Activated CD4-positive, alpha-beta T cell treated with anti-CD3 and anti-CD28 coated beads, Interleukin-2, amount 50 U/mL, for 48 hours (primary cell): Measurements from ENCODE around the gene ANKRD33.
A peak's percentile ranks its signal among the peaks of the same experiment; 100 is the strongest.

Experiments used
- DNase-seq, 2 experiments: peaks; one replicate each; pipeline ENCODE4 v3.0.0-alpha.2; 2020

Gene ANKRD33

GRCh38 chr12:51862947-51863346, 25.0 kb upstream of the ANKRD33 start:
- DNase-seq = no peak

GRCh38 chr12:51863363-51863932, 24.5 kb upstream of the ANKRD33 start:
- no peak for DNase-seq

GRCh38 chr12:51863933-51864832, 23.7 kb upstream of the ANKRD33 start:
- peak; percentile 27 to 46 for DNase-seq

DNA sequence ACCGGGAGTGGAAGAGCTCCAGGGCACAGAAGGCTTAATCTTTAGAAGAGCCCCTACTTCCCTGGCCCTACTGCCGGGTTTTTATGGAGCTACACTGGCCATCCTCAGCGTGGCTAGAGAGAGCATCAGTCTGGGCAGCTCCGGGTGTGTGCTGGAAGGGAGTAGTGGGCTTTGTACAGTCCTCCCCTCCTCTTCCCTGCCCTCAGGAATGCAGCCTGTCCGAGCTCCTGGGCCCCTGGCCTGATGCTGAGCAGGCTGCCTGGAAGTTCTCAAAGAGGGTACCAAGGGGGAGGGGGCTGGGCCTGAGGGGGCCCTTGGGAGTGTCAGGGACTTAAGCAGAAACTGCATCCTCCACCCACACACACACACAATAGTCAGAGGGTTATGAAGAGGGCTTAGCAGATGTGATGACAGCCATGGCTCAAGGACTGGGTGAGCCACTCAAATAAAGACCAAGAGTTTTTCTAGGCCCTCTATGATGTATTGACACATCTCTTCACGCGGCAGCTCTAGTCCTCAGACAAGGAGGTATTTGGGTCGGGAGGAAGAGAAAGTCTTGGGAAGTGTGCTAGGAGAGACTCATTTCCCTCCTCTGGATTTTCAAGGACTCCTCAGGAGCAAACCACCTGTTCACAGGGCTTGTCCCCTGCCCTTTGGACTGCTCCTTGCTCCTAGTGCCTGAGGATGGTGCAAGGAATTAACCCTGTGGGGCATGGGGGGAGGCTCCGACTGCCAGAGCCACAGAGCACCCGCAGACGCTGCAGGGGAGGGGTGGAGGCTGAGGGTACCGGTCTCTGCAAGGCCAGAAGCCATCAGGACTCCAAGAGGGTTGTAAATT, 22.9 kb upstream of the ANKRD33 start:
- DNase-seq = no peak

- no peak for DNase-seq
Measured at GRCh38 chr12:51865757-51866270, 22.1 kb upstream of the ANKRD33 start.

DNA sequence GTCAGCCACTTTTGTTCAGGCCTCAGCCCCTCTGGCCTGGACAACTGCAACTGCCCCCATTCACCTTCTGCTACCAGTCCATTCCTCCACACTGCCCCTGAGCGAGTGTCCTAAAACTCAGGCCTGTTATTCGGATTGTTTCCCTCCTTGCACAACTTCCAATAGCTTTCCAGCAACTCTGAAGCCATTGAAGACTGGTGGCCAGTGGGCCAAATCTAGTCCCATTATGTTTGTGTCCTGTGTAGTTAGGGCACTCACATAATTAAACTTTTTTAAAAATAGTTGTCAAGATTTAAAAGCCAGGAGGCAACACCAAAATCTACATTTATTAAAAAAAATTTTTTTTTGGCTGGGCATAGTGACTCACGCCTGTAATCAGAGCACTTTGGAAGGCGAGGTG, 21.6 kb upstream of the ANKRD33 start:
- no peak for DNase-seq

DNA sequence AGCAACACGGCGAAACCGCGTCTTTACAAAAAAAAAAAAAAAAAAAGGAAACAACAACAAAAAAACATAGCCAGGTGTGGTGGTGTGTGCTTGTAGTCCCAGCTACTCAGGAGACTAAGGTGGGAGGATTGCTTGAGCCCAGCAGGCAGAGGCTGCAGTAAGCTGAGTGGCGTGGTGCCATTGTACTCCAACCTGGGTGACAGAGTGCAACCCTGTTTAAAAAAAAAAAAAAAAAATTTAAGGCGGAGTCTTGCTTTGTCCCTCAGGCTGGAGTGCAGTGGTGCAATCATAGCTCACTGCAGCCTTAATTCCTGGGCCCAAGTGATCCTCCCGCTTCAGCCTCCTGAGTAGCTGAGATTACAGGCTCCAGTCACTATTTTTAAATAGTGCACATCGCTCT, 21.1 kb upstream of the ANKRD33 start:
- no peak for DNase-seq

DNA sequence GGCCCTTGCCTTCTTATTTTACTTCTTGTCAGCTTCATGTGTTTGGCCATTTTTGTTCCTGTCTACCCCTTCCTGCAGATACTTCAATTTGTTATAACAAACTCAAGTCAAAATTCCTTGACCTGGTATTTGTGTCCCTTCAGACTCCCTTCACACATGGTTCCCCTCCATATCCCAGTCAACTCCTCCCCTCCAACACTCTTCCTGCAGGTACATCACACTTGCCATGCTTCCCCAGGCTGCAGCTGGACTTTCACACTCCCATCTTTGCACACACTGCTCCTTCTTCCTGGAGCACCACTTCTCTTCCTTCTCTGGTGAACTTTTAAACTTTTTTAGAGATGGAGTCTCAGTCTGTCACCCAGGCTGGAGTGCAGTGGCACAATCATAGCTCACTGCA, 20.5 kb upstream of the ANKRD33 start:
- no peak for DNase-seq

- DNase-seq = no peak
Measured at GRCh38 chr12:51867796-51868428, 20.0 kb upstream of the ANKRD33 start.

DNA sequence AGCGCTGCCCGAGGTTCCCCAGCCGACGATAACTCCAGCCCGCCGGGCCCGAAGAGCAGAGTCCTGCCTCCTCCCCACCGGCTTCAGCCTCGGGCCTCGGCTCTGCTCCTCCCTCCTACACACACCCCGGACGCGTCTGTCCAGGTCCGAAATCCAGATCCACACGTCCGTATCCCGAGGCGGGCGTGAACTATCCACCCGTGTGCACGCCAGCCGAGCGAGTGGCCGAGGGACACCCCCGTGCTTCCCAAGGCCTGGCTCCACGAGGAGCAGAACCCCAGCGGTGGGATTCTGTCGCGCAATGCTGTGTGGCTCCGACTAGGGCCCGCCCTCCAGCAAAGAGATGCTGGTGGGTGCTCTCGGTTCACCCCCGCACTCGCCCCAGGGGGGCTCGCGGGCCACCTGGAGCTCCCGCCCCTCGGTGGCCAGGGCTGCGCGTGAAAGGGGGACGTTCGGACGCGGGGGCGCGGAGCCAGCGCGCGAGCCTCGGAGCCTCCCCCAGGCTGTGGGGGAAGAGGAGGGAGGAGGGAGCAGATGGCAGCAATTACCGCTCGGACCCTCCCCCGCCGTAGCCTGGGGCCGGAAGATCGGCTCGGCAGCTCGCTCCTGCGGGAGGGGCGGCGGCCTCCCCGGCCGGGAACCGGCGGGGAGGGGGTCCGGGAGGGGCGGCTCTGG, 18.9 kb upstream of the ANKRD33 start:
- no peak for DNase-seq

DNA sequence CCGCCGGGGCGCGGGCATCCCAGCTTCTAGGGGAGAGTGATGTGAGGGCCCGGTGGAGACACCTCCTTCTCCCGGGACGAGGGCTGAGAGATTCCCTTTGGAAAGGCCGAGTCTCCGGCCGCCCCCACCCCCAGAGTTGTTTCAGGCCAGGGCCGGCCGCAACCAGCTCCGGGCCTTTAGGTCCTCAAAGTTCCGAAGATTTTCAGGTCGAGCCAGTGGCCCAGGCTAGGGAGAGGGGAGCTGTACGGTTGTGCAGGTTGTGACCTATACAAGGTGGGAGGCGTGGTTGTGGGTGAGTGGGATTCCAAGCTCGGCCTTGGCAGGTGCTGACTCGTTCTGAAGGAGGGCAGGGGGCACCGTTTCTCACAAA, 18.4 kb upstream of the ANKRD33 start:
- no peak for DNase-seq

DNA sequence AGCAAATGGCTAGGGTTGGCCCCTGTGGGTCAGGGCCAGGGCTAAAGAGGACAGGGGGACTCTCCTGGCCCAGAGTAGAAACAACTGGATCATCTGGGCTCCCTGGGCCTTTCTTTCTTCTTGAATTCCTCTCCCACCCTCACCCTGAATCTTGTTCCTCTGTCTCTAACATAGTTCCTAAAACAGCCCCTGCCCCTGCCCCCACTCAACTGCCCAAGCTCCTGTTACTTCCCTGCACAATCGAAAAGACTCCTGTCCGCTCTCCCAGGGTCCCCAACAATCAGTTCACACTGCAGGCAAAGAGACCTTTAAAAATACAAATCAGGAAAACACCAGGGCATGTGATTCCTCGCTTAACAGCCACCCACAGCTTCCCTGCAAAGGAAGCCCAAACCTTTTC, 18.0 kb upstream of the ANKRD33 start:
- DNase-seq = no peak

DNA sequence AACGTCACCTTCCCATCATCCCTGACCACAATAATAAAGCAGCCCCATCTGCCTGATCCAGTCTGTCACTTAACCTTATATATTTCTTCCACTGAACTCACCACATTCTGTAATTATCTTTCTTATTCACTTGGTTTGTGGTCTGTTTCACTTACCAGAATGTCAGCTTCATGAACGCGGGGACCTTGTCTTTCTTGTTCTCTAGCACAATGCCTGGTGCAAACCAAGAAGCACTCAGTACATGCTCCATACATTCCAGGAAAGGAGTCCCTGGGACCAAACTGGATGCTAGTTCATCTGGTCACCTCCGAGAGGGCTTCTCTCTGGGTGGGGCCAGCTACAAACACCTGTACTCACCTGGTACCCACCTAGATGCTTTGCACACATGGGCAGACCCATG, 17.4 kb upstream of the ANKRD33 start:
- no peak for DNase-seq

DNA sequence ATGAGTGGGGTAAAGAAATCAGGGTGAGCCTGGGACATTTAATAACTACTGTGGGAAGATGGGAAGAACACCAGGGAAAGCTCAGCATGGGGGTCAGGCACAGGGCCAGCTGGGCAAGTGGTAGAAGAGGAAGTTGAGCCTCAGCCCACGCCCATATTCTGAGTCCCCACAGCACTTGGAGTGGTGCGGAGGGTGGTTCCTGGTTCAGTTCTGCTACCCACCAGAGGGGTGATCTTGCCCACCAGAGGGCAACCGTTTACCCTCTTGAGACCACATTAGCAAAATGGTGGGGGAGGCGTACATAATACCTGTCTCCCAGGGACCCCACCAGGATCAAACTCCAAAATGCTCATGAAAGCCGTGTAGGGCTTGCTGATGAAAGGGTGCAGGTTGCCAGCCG, 16.8 kb upstream of the ANKRD33 start:
- no peak for DNase-seq

- DNase-seq = no peak
Measured at GRCh38 chr12:51871918-51872688, 15.8 kb upstream of the ANKRD33 start.

- DNase-seq = no peak
Measured at GRCh38 chr12:51872689-51872981, 15.3 kb upstream of the ANKRD33 start.

DNA sequence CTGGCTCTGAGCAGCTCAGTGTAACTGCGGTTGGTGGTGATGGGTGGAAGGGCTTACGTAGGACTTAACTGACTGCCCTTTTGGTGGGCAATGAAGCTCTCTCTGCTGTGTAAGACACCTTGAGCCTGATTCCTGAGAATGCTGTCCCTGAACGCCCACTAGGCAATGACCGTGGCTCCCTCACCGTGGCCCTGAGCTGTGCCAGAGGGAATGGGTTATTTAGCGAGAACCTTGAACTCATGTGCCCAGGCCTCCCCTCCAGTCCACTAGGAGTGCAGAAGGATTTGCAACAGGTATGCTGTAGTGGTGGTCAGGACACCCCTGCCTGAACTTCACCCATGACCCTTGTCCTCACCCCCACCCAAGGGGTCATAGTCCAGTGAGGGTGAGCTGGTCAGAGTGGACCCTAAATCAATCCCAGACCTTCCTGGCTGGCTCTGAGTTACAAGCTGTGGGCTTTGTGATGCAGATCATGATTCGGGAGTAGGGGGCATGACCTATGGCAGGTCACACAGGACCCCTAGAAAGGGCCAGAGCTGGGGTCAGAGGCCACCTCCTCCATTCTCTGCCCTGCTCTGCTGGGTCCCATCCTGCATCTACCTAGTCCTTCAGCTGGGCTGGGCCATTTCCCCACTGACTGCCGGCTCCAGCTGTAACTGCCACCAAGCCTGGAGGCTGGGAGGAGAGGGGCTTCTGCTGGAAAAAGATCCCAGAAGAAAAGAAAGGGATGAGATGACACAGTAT, 14.5 kb upstream of the ANKRD33 start:
- no peak for DNase-seq

GRCh38 chr12:51874000-51874399, 13.9 kb upstream of the ANKRD33 start:
- no peak for DNase-seq

- DNase-seq = no peak
Measured at GRCh38 chr12:51874486-51874885, 13.4 kb upstream of the ANKRD33 start.

DNA sequence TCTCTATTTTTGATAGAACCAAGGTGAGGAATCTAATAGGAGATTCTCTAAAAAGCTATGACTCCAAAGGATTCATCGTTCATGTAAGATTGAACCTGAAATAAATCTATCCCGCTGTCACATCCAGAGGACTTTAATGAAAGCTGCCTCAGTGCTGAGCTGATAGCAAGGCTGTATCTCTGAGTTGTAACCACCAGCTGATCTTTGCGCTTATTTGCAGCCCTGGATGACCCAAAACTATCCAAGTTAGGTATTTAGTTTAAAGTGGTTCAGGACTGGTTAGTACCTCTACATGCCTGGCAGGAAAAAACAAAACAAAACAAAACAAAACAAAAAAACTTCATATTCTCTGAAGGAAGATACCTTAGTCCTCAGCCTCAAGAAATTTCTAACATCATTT, 8.8 kb upstream of the ANKRD33 start:
- DNase-seq = no peak

DNA sequence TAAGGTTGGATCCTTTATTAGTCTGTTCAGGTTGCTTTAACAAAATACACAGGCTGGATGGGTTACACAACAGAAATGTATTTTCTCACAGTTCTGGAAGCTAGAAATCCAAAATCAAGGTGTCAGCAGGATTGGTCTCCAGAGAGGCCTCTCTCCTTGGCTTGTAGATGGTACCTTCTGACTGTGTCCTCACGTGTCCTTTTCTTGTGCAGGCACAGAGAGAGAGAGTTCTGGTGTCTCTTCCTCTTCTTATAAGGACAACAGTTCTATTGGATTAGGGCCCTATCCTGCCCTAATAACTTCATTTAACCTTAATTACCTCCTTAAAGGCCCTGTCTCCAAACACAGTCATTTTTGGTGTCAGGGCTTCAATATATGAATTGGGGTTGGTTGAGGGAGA, 4.6 kb upstream of the ANKRD33 start:
- DNase-seq = no peak
